GM12878 (cell line): ENCODE data around the gene EEF1A2.

Experiments used
- BCL11A ChIP-seq: IDR thresholded peaks from 2 replicates; pipeline ENCODE4 v1.6.1; 2011; ENCODE audit warnings: low read depth, low read length
- SMC3 ChIP-seq: IDR thresholded peaks from 2 replicates; pipeline ENCODE4 v1.6.1; 2011; ENCODE audit warnings: low read length, improper control_type of control experiment, borderline replicate concordance

- TF ChIP-seq SMC3 (no peak), BCL11A (no peak)
Observed at GRCh38 chr20:63539441-63540370, 40.8 kb upstream of the EEF1A2 start.
